Measurements from ENCODE around the gene DHRSX. TPM values are rescaled to one million over a fixed set of nuclear protein-coding genes. Genes with fewer than 3 reads are reported as not detected.
"Not testable (repeated sequence)": the region's sequence is repeated elsewhere in the genome, so short reads cannot be mapped to it uniquely, and the experiment has no call there.

The DHRSX gene
- total RNA-seq, 1 donor from 2014 or later: 9.9 TPM

DNA sequence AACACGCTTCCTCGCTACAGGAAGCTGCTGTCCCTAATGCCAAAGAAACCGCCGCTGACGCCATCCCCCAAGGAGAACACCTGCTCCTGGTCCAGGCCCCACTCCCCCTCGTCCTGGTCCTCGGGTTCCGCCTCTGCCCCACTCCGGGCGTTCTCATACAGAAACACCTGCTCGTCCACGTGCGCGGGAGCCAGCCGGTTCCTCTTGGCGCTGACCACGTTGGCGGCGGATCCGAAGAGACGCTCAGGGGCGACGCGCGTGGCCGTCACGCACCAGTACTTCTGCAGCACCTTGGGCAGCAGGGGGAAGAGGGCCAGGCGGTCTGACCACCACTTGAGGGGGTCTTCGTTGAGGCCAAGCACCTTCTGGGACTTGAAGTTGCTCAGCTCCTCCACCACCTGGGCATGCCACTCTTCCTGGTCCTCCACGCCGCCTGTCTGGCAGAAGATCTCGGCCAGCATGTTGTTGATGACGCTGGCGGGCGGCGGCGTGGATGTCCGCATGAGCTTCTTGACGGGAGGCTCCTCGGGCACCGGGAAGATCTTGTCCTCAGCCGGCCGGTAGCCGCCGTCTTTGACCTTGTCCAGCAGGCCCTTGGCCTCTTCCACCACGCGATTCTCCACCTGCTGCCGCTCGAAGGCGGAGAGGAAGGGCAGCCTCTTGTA lies 12.0 kb downstream of the DHRSX start:
- no peak overlapping the region for H3K9ac ChIP-seq (ENCODE audit: low read depth in 1 of 3, low read length in 3 of 3)
- H3K27me3 ChIP-seq (ENCODE audit: control insufficient read depth in 3 of 3, insufficient read depth in 3 of 3, low read length in 3 of 3): no peaks in the 10 kb centered on the region
- no peak overlapping the region for H3K27ac ChIP-seq (ENCODE audit: low read depth, low read length)
- H3K36me3 ChIP-seq (ENCODE audit: control insufficient read depth in 3 of 3, insufficient read depth in 3 of 3, low read length in 3 of 3): peaks cover 30 to 42% (median 37%) of the 10 kb centered on the region in 3 donors
- H3K4me1 ChIP-seq (ENCODE audit: control insufficient read depth in 3 of 3, insufficient read depth in 3 of 3, low read length in 3 of 3): peaks cover 2 to 4% (median 4%) of the 10 kb centered on the region in 3 donors
- no peak overlapping the region for H3K4me3 ChIP-seq (ENCODE audit: low read length in 3 of 3)
- no peaks in the 10 kb centered on the region for H3K9me3 ChIP-seq (ENCODE audit: control insufficient read depth in 3 of 3, low read length in 3 of 3)

GRCh38 chrX:2487366-2487765 lies 13.4 kb downstream of the DHRSX start:
- no peak overlapping the region for H3K4me3 ChIP-seq (ENCODE audit: low read length in 3 of 3)
- peaks cover 2 to 4% (median 4%) of the 10 kb centered on the region in 3 donors for H3K4me1 ChIP-seq (ENCODE audit: control insufficient read depth in 3 of 3, insufficient read depth in 3 of 3, low read length in 3 of 3)
- H3K9ac ChIP-seq (ENCODE audit: low read depth in 1 of 3, low read length in 3 of 3): no peak overlapping the region
- H3K27me3 ChIP-seq (ENCODE audit: control insufficient read depth in 3 of 3, insufficient read depth in 3 of 3, low read length in 3 of 3): no peaks in the 10 kb centered on the region
- H3K36me3 ChIP-seq (ENCODE audit: control insufficient read depth in 3 of 3, insufficient read depth in 3 of 3, low read length in 3 of 3): peaks cover 30 to 42% (median 37%) of the 10 kb centered on the region in 3 donors
- no peaks in the 10 kb centered on the region for H3K9me3 ChIP-seq (ENCODE audit: control insufficient read depth in 3 of 3, low read length in 3 of 3)
- H3K27ac ChIP-seq (ENCODE audit: low read depth, low read length): no peak overlapping the region

DNA sequence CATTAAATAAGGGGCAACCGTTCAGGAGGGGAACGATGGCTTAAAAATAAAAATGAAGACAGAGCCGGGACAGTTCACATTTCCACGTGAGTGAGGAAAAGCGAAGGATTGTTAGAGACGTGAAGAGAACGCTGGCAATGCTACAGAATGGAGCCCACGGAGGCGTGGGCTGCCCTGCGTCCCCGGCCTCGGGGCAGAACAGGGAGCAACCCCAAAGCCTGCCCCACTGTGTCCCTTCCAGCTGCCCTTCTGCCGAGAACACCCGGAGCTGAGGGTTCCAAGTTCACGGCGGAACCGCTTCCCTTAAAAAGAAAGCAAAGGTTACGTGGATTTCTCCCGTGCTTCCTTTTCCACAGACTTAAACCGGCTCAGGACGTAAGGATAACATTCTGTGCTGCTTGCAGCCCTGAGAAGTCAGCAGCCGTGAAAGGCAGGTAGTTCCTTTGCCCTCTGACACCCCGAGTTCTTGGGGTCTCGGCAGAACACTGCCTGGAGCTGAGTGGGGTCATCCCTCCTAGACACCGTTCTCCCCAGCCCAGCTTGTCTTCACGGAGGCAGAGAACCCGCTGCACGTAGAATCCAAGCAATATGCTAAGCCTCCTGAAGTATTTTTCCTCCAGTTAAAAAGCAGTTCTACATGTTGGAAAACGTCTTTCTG lies 14.2 kb downstream of the DHRSX start:
- Histone ChIP-seq H3K9me3 (ENCODE audit: control insufficient read depth in 3 of 3, low read length in 3 of 3) (no peaks in the 10 kb centered on the region), H3K27ac (ENCODE audit: low read depth, low read length) (no peak overlapping the region), H3K9ac (ENCODE audit: low read depth in 1 of 3, low read length in 3 of 3) (no peak overlapping the region), H3K4me3 (ENCODE audit: low read length in 3 of 3) (no peak overlapping the region), H3K27me3 (ENCODE audit: control insufficient read depth in 3 of 3, insufficient read depth in 3 of 3, low read length in 3 of 3) (no peaks in the 10 kb centered on the region), H3K36me3 (ENCODE audit: control insufficient read depth in 3 of 3, insufficient read depth in 3 of 3, low read length in 3 of 3) (peaks cover 30 to 42% (median 37%) of the 10 kb centered on the region in 3 donors), H3K4me1 (ENCODE audit: control insufficient read depth in 3 of 3, insufficient read depth in 3 of 3, low read length in 3 of 3) (peaks cover 2 to 4% (median 4%) of the 10 kb centered on the region in 3 donors)

DNA sequence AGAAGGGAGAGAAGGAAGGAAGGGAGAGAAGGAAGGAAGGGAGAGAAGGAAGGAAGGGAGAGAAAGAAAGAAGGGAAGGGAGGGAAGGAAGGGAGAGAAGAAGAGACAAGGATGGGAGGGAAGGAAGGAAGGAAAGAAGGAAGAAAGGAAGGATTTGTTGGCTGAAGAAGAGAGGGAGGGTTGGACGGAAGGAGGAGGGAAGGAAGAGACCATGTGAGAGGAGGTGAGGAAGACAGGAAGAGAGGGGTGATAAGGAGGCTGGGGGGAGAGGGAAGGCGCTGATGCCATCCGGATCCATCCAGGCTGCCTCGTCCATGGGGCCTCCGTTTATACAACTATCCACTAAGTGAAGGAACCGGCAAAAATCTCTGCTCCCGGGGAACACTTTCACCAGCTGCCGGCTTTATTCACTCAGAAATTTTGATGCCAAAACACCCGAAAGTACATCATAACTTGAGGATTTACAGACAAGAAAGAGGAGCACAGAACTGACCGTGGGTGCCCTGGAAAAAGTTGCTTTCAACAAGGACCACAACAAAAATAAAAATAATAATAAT lies 14.9 kb downstream of the DHRSX start:
- Histone ChIP-seq H3K9ac (ENCODE audit: low read depth in 1 of 3, low read length in 3 of 3) (no peak overlapping the region), H3K9me3 (ENCODE audit: control insufficient read depth in 3 of 3, low read length in 3 of 3) (no peaks in the 10 kb centered on the region), H3K4me1 (ENCODE audit: control insufficient read depth in 3 of 3, insufficient read depth in 3 of 3, low read length in 3 of 3) (peaks cover 2 to 4% (median 4%) of the 10 kb centered on the region in 3 donors), H3K4me3 (ENCODE audit: low read length in 3 of 3) (no peak overlapping the region), H3K27ac (ENCODE audit: low read depth, low read length) (no peak overlapping the region), H3K36me3 (ENCODE audit: control insufficient read depth in 3 of 3, insufficient read depth in 3 of 3, low read length in 3 of 3) (peaks cover 30 to 39% (median 37%) of the 10 kb centered on the region in 3 donors), H3K27me3 (ENCODE audit: control insufficient read depth in 3 of 3, insufficient read depth in 3 of 3, low read length in 3 of 3) (no peaks in the 10 kb centered on the region)

DNA sequence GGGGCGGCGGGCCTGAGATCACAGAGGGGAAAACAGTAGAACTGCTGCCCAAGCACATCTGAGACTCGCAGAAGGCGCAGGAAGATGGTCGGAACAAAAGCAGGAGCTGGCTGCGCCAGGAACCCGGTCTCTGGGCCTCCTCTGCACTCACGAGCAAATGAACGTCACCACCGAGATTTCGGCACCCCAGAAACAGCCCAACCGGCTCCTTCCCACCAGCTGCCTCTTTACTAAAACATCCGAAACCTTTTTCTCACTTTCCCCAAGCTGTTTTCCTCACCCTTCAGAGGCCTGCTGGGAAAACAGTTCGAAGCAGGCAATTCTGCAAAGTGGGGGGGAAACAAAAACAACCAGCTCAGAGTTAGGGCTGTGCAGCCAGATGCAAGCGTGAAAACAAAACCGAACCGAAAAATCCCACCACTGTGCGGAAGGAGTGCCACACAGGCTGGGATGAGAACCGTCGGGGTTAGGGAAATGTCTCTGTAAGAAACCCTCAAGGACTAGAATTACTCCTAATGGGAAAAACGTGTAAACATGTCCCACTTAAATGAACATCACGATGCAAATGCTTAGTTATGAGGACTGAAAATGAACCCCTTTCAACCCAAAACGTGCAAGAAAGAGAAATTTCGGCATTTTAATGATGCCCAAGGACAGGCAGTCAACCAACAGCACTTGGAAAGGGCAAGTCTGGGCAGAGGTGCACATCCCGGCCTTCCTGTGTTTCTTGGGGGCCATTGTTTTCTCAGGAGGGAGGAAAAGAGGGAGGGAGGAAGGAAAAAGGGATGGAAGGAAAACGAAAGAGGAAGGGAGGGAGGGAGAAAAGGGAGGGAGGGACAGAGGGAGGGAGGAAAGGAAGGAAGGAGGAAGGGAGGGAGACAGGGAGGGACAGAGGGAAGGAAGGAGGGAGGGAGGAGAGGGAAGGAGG lies 15.8 kb downstream of the DHRSX start:
- Histone ChIP-seq H3K9ac (ENCODE audit: low read depth in 1 of 3, low read length in 3 of 3) (peak overlapping the region; percentile 45 to 70 (median 47)), H3K4me3 (ENCODE audit: low read length in 3 of 3) (peak overlapping the region; percentile 12 to 59 (median 45)), H3K27ac (ENCODE audit: low read depth, low read length) (peak overlapping the region; percentile 64), H3K4me1 (ENCODE audit: control insufficient read depth in 3 of 3, insufficient read depth in 3 of 3, low read length in 3 of 3) (peaks cover 2 to 4% (median 4%) of the 10 kb centered on the region in 3 donors), H3K27me3 (ENCODE audit: control insufficient read depth in 3 of 3, insufficient read depth in 3 of 3, low read length in 3 of 3) (no peaks in the 10 kb centered on the region), H3K9me3 (ENCODE audit: control insufficient read depth in 3 of 3, low read length in 3 of 3) (no peaks in the 10 kb centered on the region), H3K36me3 (ENCODE audit: control insufficient read depth in 3 of 3, insufficient read depth in 3 of 3, low read length in 3 of 3) (peaks cover 24 to 34% (median 28%) of the 10 kb centered on the region in 3 donors)

- Histone ChIP-seq H3K9ac (ENCODE audit: low read depth in 1 of 3, low read length in 3 of 3) (peak overlapping the region; percentile 45 to 70 (median 47)), H3K4me3 (ENCODE audit: low read length in 3 of 3) (peak overlapping the region; percentile 12 to 46 (median 45)), H3K27ac (ENCODE audit: low read depth, low read length) (peak overlapping the region; percentile 64), H3K27me3 (ENCODE audit: control insufficient read depth in 3 of 3, insufficient read depth in 3 of 3, low read length in 3 of 3) (no peaks in the 10 kb centered on the region), H3K9me3 (ENCODE audit: control insufficient read depth in 3 of 3, low read length in 3 of 3) (peaks cover 0 to 4% (median 0%) of the 10 kb centered on the region in 3 donors), H3K36me3 (ENCODE audit: control insufficient read depth in 3 of 3, insufficient read depth in 3 of 3, low read length in 3 of 3) (peaks cover 17 to 26% (median 21%) of the 10 kb centered on the region in 3 donors), H3K4me1 (ENCODE audit: control insufficient read depth in 3 of 3, insufficient read depth in 3 of 3, low read length in 3 of 3) (peaks cover 2 to 4% (median 4%) of the 10 kb centered on the region in 3 donors)
These were observed 16.5 kb downstream of the DHRSX start for GRCh38 chrX:2484256-2484655.

GRCh38 chrX:2483398-2484060 lies 17.2 kb downstream of the DHRSX start:
- Histone ChIP-seq H3K36me3 (ENCODE audit: control insufficient read depth in 3 of 3, insufficient read depth in 3 of 3, low read length in 3 of 3) (peaks cover 10 to 19% (median 17%) of the 10 kb centered on the region in 3 donors), H3K27ac (ENCODE audit: low read depth, low read length) (peak overlapping the region; percentile 64), H3K4me1 (ENCODE audit: control insufficient read depth in 3 of 3, insufficient read depth in 3 of 3, low read length in 3 of 3) (peaks cover 2 to 4% (median 4%) of the 10 kb centered on the region in 3 donors), H3K4me3 (ENCODE audit: low read length in 3 of 3) (no peak overlapping the region), H3K27me3 (ENCODE audit: control insufficient read depth in 3 of 3, insufficient read depth in 3 of 3, low read length in 3 of 3) (no peaks in the 10 kb centered on the region), H3K9ac (ENCODE audit: low read depth in 1 of 3, low read length in 3 of 3) (no peak overlapping the region), H3K9me3 (ENCODE audit: control insufficient read depth in 3 of 3, low read length in 3 of 3) (peaks cover 0 to 7% (median 0%) of the 10 kb centered on the region in 3 donors)

GRCh38 chrX:2481597-2481996 lies 19.2 kb downstream of the DHRSX start:
- H3K36me3 ChIP-seq (ENCODE audit: control insufficient read depth in 3 of 3, insufficient read depth in 3 of 3, low read length in 3 of 3); H3K27ac ChIP-seq (ENCODE audit: low read depth, low read length); H3K4me3 ChIP-seq (ENCODE audit: low read length in 3 of 3); H3K27me3 ChIP-seq (ENCODE audit: control insufficient read depth in 3 of 3, insufficient read depth in 3 of 3, low read length in 3 of 3); H3K4me1 ChIP-seq (ENCODE audit: control insufficient read depth in 3 of 3, insufficient read depth in 3 of 3, low read length in 3 of 3); H3K9ac ChIP-seq (ENCODE audit: low read depth in 1 of 3, low read length in 3 of 3); H3K9me3 ChIP-seq (ENCODE audit: control insufficient read depth in 3 of 3, low read length in 3 of 3): not testable (repeated sequence)

DNA sequence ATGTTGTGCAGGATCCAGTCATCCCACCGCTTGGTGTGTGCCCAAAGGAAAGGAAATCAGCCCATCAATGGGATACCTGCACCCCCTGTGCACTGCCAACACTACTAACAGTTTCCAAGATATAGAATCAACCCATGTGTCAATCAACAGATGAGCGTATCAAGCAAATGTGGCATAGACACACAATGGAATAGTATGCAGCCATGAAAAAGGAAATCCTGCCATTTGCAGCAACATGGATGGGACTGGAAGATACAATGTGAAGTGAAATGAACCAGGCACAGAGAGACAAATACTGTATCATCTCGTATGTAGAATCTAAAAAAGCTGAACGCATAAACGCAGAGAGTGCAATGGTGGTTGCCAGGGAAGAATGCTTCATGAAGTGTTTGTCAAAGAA lies 20.8 kb downstream of the DHRSX start:
- H3K4me1 ChIP-seq (ENCODE audit: control insufficient read depth in 3 of 3, insufficient read depth in 3 of 3, low read length in 3 of 3); H3K27me3 ChIP-seq (ENCODE audit: control insufficient read depth in 3 of 3, insufficient read depth in 3 of 3, low read length in 3 of 3); H3K27ac ChIP-seq (ENCODE audit: low read depth, low read length); H3K4me3 ChIP-seq (ENCODE audit: low read length in 3 of 3); H3K9ac ChIP-seq (ENCODE audit: low read depth in 1 of 3, low read length in 3 of 3); H3K9me3 ChIP-seq (ENCODE audit: control insufficient read depth in 3 of 3, low read length in 3 of 3); H3K36me3 ChIP-seq (ENCODE audit: control insufficient read depth in 3 of 3, insufficient read depth in 3 of 3, low read length in 3 of 3): not testable (repeated sequence)

Data from skeletal muscle tissue (tissue), 4 donors.